Measurements from ENCODE around the gene PRRT1B.

The PRRT1B gene

GRCh38 chr9:131595696-131596429 is 50.5 kb downstream of the PRRT1B start:
- DNase-seq (ENCODE audit: low read depth in 2 of 2), result no peak

- DNase-seq (ENCODE audit: low read depth in 2 of 2), result no peak
Measured at GRCh38 chr9:131596430-131596743, 51.1 kb downstream of the PRRT1B start.

DNA sequence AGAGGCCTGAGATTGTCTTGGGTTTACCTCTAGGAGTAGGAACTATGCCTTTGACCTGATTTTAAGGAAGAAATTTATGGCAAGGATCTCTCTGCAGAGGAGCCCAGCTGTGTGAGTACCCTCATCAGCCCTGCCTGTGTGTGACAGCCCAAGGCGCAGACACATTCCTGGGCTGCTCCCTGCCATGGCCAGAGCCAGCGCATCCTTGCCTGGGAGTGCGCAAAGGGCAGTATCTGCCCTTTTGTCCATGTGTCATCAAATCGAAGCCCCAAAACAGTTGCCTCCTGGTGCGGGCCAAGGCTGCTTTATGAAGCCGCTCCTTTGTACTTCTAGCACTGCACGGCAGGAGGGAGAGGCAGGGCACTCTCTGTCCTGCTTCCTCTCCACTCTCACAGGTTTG is 51.9 kb downstream of the PRRT1B start:
- DNase-seq (ENCODE audit: low read depth in 2 of 2), result no peak

GRCh38 chr9:131598121-131598520 is 52.8 kb downstream of the PRRT1B start:
- no peak for DNase-seq (ENCODE audit: low read depth in 2 of 2)

DNA sequence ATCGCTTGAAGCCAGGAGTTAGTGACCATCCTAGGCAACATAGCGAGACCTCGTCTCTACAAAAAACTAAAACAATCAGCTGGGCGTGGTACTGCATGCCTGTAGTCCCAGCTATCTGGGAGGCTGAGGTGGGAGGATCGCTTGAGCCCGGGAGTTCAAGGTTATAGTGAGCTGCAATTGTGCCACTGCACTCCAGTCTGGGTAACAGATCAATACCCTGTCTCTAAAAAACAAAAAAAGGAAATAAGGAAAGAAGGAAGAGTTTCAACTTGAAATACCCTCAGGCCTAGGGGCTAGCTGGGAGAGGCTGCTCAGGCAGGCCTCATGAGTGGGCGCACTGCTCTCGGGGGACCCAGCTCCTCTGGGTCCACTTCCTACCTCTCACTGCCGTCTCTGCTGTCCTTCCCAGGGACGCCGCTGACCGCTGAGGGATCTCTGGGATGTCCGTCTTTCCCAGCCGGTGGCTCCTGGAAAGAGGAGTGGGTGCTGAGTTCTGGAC is 56.4 kb downstream of the PRRT1B start:
- DNase-seq (ENCODE audit: low read depth in 2 of 2), result no peak

- DNase-seq (ENCODE audit: low read depth in 2 of 2), result no peak
Measured at GRCh38 chr9:131603199-131603598, 57.9 kb downstream of the PRRT1B start.

GRCh38 chr9:131603711-131604439 is 58.6 kb downstream of the PRRT1B start:
- no peak for DNase-seq (ENCODE audit: low read depth in 2 of 2)

- no peak for DNase-seq (ENCODE audit: low read depth in 2 of 2)
Measured at GRCh38 chr9:131605770-131606590, 60.7 kb downstream of the PRRT1B start.

DNA sequence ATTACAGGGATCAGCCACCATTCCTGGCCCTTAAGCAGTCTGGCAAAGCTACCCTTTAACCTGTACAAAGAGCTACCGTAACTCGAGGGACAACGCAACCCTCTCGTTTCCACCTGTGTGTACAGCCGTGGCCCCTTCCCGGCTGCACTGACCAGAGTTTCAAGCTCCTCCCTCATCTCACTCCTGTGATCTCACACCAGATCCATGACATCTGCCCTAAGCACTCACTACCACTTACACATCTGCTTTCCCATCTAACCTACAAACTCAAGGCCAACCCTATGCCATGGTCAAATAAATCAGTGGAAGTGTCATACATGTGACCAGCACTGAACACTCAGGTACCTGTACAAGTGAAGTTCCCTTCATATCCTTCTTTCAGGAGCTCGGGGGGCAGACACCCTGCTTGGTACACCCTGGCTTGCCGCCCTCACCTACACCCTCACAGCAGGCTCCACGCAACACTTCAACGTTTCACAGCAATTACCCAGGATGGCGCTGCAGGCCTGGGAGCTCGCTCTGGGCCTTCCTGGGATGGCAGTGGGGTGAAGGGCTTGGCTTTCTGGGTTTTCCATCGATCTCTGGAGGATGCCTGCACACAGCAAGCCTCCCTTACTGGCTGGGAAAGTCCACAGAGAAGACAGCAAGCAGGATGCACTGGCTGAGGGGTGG is 61.7 kb downstream of the PRRT1B start:
- no peak for DNase-seq (ENCODE audit: low read depth in 2 of 2)

DNA sequence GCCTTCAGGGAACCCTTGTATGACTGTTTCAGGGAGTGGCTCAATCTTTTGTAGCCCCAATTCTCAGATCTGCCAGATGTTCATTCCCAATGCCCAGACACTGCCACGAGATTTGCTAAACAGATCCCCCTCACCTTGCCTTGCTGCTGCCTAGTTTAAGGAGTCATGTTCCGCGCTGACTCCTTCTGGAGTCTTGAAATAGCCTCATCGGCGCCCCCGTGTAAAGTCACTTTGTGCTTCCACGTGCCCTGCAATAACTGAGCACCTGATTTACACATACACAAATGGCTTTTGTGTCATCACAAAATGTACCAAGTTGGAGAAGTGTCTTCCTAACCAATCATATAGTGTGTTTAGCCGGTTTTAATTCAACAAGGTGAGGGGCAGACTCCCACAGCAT is 62.3 kb downstream of the PRRT1B start:
- no peak for DNase-seq (ENCODE audit: low read depth in 2 of 2)

- no peak for DNase-seq (ENCODE audit: low read depth in 2 of 2)
Measured at GRCh38 chr9:131608493-131609037, 63.2 kb downstream of the PRRT1B start.

Data from stimulated activated CD4-positive, alpha-beta T cell treated with anti-CD3 and anti-CD28 coated beads, Interleukin-15, amount 100 ng/mL, for 48 hours (primary cell).